ENCODE measurements around the gene MAPK14. TPM values are rescaled to one million over a fixed set of nuclear protein-coding genes. Genes with fewer than 3 reads are reported as not detected.

The MAPK14 gene
- total RNA-seq, 3 donors from 2014 or later (not counting 1 experiment from before 2014, with no cell fraction given) = 68.0 to 106 (median 84.5) TPM

- peaks cover 41% of the 10 kb centered on the region for H3K36me3 ChIP-seq (ENCODE audit: control insufficient read depth, insufficient read depth, low read length)
- intact Hi-C loops (cut with micrococcal nuclease) = no loop called here
- H3K27me3 ChIP-seq (ENCODE audit: control insufficient read depth, insufficient read depth, low read length) = no peaks in the 10 kb centered on the region
- WGBS (ENCODE audit: insufficient coverage) = 98% methylated on average over 4 of the region's 4 CpGs
- peaks cover 8% of the 10 kb centered on the region for H3K36me3 Mint-ChIP-seq
- no peaks in the 10 kb centered on the region for H3K4me1 ChIP-seq (ENCODE audit: control insufficient read depth, insufficient read depth, low read length)
- H3K4me3 Mint-ChIP-seq = no peak overlapping the region
- no peak overlapping the region for H3K27ac Mint-ChIP-seq
- peaks cover 67 to 68% of the 10 kb centered on the region in 2 donors for H3K4me1 Mint-ChIP-seq
- no peak overlapping the region for H3K4me3 ChIP-seq (ENCODE audit: low read length)
- DNase-seq (no peak), ATAC-seq (no peak)
- H3K27me3 Mint-ChIP-seq (ENCODE audit: low read depth in 2 of 2) = no peaks in the 10 kb centered on the region
- H3K9me3 Mint-ChIP-seq = no peaks in the 10 kb centered on the region
- no peaks in the 10 kb centered on the region for H3K9me3 ChIP-seq (ENCODE audit: control insufficient read depth, insufficient read depth, low read length)
- no peak overlapping the region for H3K27ac ChIP-seq (ENCODE audit: low read length)
- TF ChIP-seq, protein P1, sequence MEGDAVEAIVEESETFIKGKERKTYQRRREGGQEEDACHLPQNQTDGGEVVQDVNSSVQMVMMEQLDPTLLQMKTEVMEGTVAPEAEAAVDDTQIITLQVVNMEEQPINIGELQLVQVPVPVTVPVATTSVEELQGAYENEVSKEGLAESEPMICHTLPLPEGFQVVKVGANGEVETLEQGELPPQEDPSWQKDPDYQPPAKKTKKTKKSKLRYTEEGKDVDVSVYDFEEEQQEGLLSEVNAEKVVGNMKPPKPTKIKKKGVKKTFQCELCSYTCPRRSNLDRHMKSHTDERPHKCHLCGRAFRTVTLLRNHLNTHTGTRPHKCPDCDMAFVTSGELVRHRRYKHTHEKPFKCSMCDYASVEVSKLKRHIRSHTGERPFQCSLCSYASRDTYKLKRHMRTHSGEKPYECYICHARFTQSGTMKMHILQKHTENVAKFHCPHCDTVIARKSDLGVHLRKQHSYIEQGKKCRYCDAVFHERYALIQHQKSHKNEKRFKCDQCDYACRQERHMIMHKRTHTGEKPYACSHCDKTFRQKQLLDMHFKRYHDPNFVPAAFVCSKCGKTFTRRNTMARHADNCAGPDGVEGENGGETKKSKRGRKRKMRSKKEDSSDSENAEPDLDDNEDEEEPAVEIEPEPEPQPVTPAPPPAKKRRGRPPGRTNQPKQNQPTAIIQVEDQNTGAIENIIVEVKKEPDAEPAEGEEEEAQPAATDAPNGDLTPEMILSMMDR (IDR thresholded peaks at IDR 0.05) = no peak
These were observed 35.9 kb downstream of the MAPK14 start for GRCh38 chr6:36063318-36064060.

DNA sequence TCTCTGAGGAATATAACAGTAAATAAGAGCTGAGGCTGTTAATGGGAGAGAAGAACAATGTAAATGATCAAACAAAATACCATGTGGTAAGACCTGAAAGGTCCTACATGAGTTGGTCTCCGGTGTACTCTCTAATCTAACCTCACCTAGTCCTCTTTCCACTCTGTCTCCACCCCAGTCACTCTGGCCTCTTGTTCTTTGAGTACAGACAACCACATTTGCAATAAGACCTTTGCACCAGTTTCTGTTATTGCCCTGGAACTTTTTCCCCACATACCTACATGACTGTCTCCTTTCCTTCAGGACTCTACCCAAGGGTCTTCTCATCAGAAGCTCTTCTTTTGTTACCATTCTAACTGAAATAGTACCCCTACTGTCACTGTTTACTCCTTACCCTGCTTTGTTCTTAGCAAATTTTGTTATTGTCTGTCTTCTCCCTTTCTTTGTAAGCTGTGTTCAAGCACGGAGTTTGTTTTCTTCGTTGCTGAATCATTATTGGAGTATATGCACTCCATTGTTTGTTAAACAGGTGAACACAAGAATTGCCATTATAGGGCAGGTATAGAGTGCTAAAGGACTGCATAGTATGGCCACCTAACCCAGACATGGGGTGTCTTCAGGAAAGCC, 37.3 kb downstream of the MAPK14 start:
- H3K9me3 Mint-ChIP-seq = no peaks in the 10 kb centered on the region
- WGBS (ENCODE audit: insufficient coverage) = 99% methylated on average over 3 of the region's 3 CpGs
- Histone ChIP-seq H3K36me3 (ENCODE audit: control insufficient read depth, insufficient read depth, low read length) (peaks cover 31% of the 10 kb centered on the region), H3K9me3 (ENCODE audit: control insufficient read depth, insufficient read depth, low read length) (no peaks in the 10 kb centered on the region), H3K4me3 (ENCODE audit: low read length) (no peak overlapping the region), H3K27me3 (ENCODE audit: control insufficient read depth, insufficient read depth, low read length) (no peaks in the 10 kb centered on the region), H3K27ac (ENCODE audit: low read length) (no peak overlapping the region), H3K4me1 (ENCODE audit: control insufficient read depth, insufficient read depth, low read length) (no peaks in the 10 kb centered on the region)
- ATAC-seq (no peak), DNase-seq (no peak)
- no peaks in the 10 kb centered on the region for H3K27me3 Mint-ChIP-seq (ENCODE audit: low read depth in 2 of 2)
- TF ChIP-seq, protein P1 (IDR thresholded peaks at IDR 0.05) = no peak
- H3K4me3 Mint-ChIP-seq = no peak overlapping the region
- intact Hi-C loops (cut with micrococcal nuclease) = no loop called here
- peaks cover 70 to 71% of the 10 kb centered on the region in 2 donors for H3K4me1 Mint-ChIP-seq
- no peaks in the 10 kb centered on the region for H3K36me3 Mint-ChIP-seq
- peak overlapping the region; percentile 45 to 68 for H3K27ac Mint-ChIP-seq

GRCh38 chr6:36065916-36066315, 38.3 kb downstream of the MAPK14 start:
- no peaks in the 10 kb centered on the region for H3K27me3 Mint-ChIP-seq (ENCODE audit: low read depth in 2 of 2)
- Histone ChIP-seq H3K27ac (ENCODE audit: low read length) (no peak overlapping the region), H3K9me3 (ENCODE audit: control insufficient read depth, insufficient read depth, low read length) (no peaks in the 10 kb centered on the region), H3K27me3 (ENCODE audit: control insufficient read depth, insufficient read depth, low read length) (no peaks in the 10 kb centered on the region), H3K36me3 (ENCODE audit: control insufficient read depth, insufficient read depth, low read length) (peaks cover 21% of the 10 kb centered on the region), H3K4me3 (ENCODE audit: low read length) (no peak overlapping the region), H3K4me1 (ENCODE audit: control insufficient read depth, insufficient read depth, low read length) (no peaks in the 10 kb centered on the region)
- DNase-seq (no peak), ATAC-seq (no peak)
- TF ChIP-seq, protein P1 (IDR thresholded peaks at IDR 0.05) = no peak
- H3K27ac Mint-ChIP-seq = peak overlapping the region; percentile 45 to 68
- peaks cover 65 to 68% of the 10 kb centered on the region in 2 donors for H3K4me1 Mint-ChIP-seq
- H3K36me3 Mint-ChIP-seq = no peaks in the 10 kb centered on the region
- no peaks in the 10 kb centered on the region for H3K9me3 Mint-ChIP-seq
- no peak overlapping the region for H3K4me3 Mint-ChIP-seq
- intact Hi-C loops (cut with micrococcal nuclease) = no loop called here

Data from natural killer cell (primary cell).